SK-N-SH (cell line): Measurements from ENCODE around the gene PAQR7. TPM values are rescaled to one million over a fixed set of nuclear protein-coding genes. Genes with fewer than 3 reads are reported as not detected.

ENCODE experiments used
- CTCF ChIA-PET: fragments of 300-600, 350-600 bp; formaldehyde crosslinking; extraction: SDS; loops from one replicate; lab custom pipeline; 2021; lab: Yijun Ruan, JAX
- POLR2A ChIA-PET: fragments of 350-600 bp; sonication (Branson Sonifier 250); formaldehyde crosslinking; extraction: SDS; loops from one replicate; lab custom pipeline; 2020; ENCODE audit warnings: antibody characterized with exemption, inconsistent platforms; lab: Yijun Ruan, JAX
- DNase-seq: peaks from one replicate; pipeline ENCODE4 v3.0.0; 2012
- H2AFZ ChIP-seq: fragments of 200-600 bp; sonication (generic); 2 replicates; pipeline ENCODE4 v1.8.1; 2016; ENCODE audit warnings: antibody characterized with exemption, mild to moderate bottlenecking, low read depth
- H3F3A ChIP-seq: fragments of 200-600 bp; sonication (generic); replicated peaks from 2 replicates; pipeline ENCODE3; 2016; ENCODE audit warnings: antibody characterized with exemption, mild to moderate bottlenecking; ENCODE audit not compliant: insufficient read depth
- H3K27ac ChIP-seq, 2 experiments: fragments of 200-500 bp in 1 of 2; fragments of 200-600 bp in 1 of 2; sonication (Bioruptor generic) in 1 of 2; sonication (generic), shearing (Covaris generic) in 1 of 2; 2 replicates each; pipeline versions ENCODE4 v1.5.1 to v1.6.1; 2014 to 2016; ENCODE audit warnings: low read depth in 2 of 2, inconsistent platforms in 1 of 2, low read length in 1 of 2, mild to moderate bottlenecking in 1 of 2, mixed read lengths in 1 of 2
- H3K27me3 ChIP-seq: fragments of 200-600 bp; sonication (generic), shearing (Covaris generic); 2 replicates; pipeline ENCODE4 v1.6.1; 2016; ENCODE audit warnings: mixed run types; ENCODE audit not compliant: insufficient read depth
- H3K36me3 ChIP-seq, 2 experiments: fragments of 200-500 bp in 1 of 2; fragments of 200-600 bp in 1 of 2; sonication (Bioruptor generic) in 1 of 2; sonication (generic) in 1 of 2; replicated peaks in 1 of 2; 2 replicates each; pipeline versions ENCODE3 to v1.5.1; 2014 to 2016; ENCODE audit warnings: low read length in 1 of 2, mild to moderate bottlenecking in 1 of 2; ENCODE audit not compliant: insufficient read depth in 2 of 2, control insufficient read depth in 1 of 2
- H3K4me1 ChIP-seq, 2 experiments: fragments of 200-500 bp in 1 of 2; fragments of 200-600 bp in 1 of 2; sonication (Bioruptor generic) in 1 of 2; sonication (generic), shearing (Covaris generic) in 1 of 2; 2 replicates each; pipeline versions ENCODE4 v1.5.1 to v1.6.1; 2014 to 2016; ENCODE audit warnings: low read depth in 1 of 2, low read length in 1 of 2, mixed run types in 1 of 2; ENCODE audit not compliant: insufficient read depth in 2 of 2, control insufficient read depth in 1 of 2
- H3K4me2 ChIP-seq: fragments of 200-600 bp; sonication (generic), shearing (Covaris generic); 2 replicates; pipeline ENCODE4 v1.6.1; 2017; ENCODE audit warnings: mixed run types
- H3K4me3 ChIP-seq, 2 experiments: fragments of 200-500 bp in 1 of 2; fragments of 200-600 bp in 1 of 2; sonication (Bioruptor generic) in 1 of 2; sonication (generic), shearing (Covaris generic) in 1 of 2; 2 replicates each; pipeline versions ENCODE4 v1.5.1 to v1.8.1; 2014 to 2016; ENCODE audit warnings: low read depth in 2 of 2, inconsistent platforms in 1 of 2, low read length in 1 of 2, mild to moderate bottlenecking in 1 of 2, mixed read lengths in 1 of 2, moderate library complexity in 1 of 2
- H3K79me2 ChIP-seq: fragments of 200-600 bp; sonication (generic); 2 replicates; pipeline ENCODE4 v1.8.1; 2017; ENCODE audit warnings: mild to moderate bottlenecking; ENCODE audit not compliant: insufficient read depth
- H3K9ac ChIP-seq: fragments of 200-600 bp; sonication (generic); 2 replicates; pipeline ENCODE4 v1.6.1; 2017; ENCODE audit warnings: mixed run types
- H3K9me2 ChIP-seq: fragments of 200-600 bp; sonication (generic); 2 replicates; pipeline ENCODE4 v1.6.1; 2017; ENCODE audit warnings: mixed run types
- H3K9me3 ChIP-seq: fragments of 200-600 bp; sonication (generic); 2 replicates; pipeline ENCODE4 v1.6.1; 2017; ENCODE audit warnings: mixed run types, mild to moderate bottlenecking, moderate library complexity
- H4K20me1 ChIP-seq: fragments of 200-600 bp; sonication (generic); 2 replicates; pipeline ENCODE4 v1.6.1; 2017; ENCODE audit warnings: mild to moderate bottlenecking, mixed run types; ENCODE audit not compliant: insufficient read depth
- EP300 ChIP-seq, 2 experiments: IDR thresholded peaks; 2 replicates each; pipeline versions ENCODE4 v1.4.0 to v1.6.1; 2012; ENCODE audit warnings: borderline replicate concordance in 1 of 2, low read depth in 1 of 2, low read length in 1 of 2
- GABPA ChIP-seq: IDR thresholded peaks from 2 replicates; pipeline ENCODE4 v1.4.0; 2012; ENCODE audit warnings: low read depth, mild to moderate bottlenecking
- GATA2 ChIP-seq: sonication (generic); formaldehyde crosslinking; IDR thresholded peaks from 2 replicates; pipeline ENCODE4 v1.5.0; 2020; ENCODE audit warnings: mild to moderate bottlenecking, missing genetic modification reagents
- MXI1 ChIP-seq: IDR thresholded peaks from 2 replicates; pipeline ENCODE4 v1.6.1; 2012; ENCODE audit warnings: mild to moderate bottlenecking, low read depth, low read length, improper control_type of control experiment
- NFIC ChIP-seq: IDR thresholded peaks from 2 replicates; pipeline ENCODE4 v1.4.0; 2012; ENCODE audit warnings: borderline replicate concordance
- NRF1 ChIP-seq: IDR thresholded peaks from 2 replicates; pipeline ENCODE4 v1.6.1; 2012; ENCODE audit warnings: low read depth, mild to moderate bottlenecking, low read length
- RCOR1 ChIP-seq: fragments of 150-350 bp; IDR thresholded peaks from 2 replicates; pipeline ENCODE4 v1.6.1; 2017; ENCODE audit warnings: antibody characterized with exemption, low read length
- TCF12 ChIP-seq: IDR thresholded peaks from 2 replicates; pipeline ENCODE4 v1.4.0; 2012
- YY1 ChIP-seq: IDR thresholded peaks from 2 replicates; pipeline ENCODE4 v1.4.0; 2012; ENCODE audit warnings: low read depth, mild to moderate bottlenecking
- WGBS: methylation state at CpG from one replicate; pipeline ENCODE4 v1.1.6; 2017; ENCODE audit warnings: low lambda C conversion rate; 5-methylcytosine and 5-hydroxymethylcytosine counted together
- polyA plus RNA-seq, 3 experiments: library from polyadenylated mRNA; depleted of rRNA; stranded (reverse); fragments of >200 nt; gene quantifications; 2 replicates each; pipeline ENCODE4 v1.2.3, GENCODE V29; 2012
- TF ChIP-seq, protein P1 (sequence below): fragments of 150-350 bp; IDR thresholded peaks from 2 replicates; pipeline ENCODE4 v1.6.1; 2016; ENCODE audit warnings: mild to moderate bottlenecking, low read depth, low read length
- TF ChIP-seq, protein P2 (sequence below): IDR thresholded peaks from 2 replicates; pipeline ENCODE4 v1.4.0; 2012; ENCODE audit warnings: low read depth

Gene PAQR7
- polyA plus RNA-seq, 1 of the 3 experiments (the other 2 are of a cell fraction) = 5.6 TPM

DNA sequence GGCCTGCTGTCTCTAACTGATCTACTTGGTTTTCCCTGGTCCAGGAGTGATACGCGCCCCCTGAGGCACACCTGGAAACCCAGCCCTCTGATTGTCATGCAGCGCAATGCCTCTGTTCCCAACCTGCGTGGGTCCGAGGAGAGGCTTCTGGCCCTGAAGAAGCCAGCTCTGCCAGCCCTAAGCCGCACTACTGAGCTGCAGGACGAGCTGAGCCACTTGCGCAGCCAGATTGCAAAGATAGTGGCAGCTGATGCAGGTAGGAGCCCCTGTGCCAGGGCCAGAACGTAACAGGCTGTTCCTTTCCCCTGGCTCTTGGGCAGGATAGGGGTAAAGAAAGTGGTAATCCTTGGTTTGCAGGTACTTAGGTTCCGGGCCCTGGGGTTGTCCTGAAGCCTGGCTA is 48.9 kb downstream of the PAQR7 start:
- Histone ChIP-seq H3K36me3 (peaks cover 44 to 59% of the 10 kb centered on the region in 2 experiments), H3K9me2 (no peaks in the 10 kb centered on the region)
- WGBS = 95% methylated on average over 9 of the region's 10 CpGs

DNA sequence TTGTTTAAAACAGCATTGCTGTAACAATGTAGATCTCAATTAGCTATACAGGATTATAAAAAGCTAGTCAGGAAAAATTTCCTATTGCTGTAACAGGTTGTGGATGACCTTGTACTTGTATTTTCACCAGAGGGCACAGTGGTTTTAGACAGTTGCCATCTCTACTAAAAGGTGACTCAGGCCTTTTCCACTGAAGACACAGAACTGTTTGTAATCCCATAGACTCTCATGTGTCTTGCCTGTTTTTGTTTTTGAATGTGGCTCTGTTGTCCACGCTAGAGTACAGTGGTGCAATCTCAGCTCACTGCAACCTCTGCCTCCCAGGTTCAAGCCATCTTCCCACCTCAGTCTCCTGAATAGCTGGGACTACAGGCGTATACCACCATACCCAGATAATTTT is 49.9 kb downstream of the PAQR7 start:
- TF ChIP-seq MXI1 = no peak
- TF ChIP-seq GABPA = no peak
- TF ChIP-seq NRF1 = no peak
- TF ChIP-seq, all 33 proteins: peak for 0

More for the DNA sequence above, 48.9 kb downstream of the PAQR7 start:
- Histone ChIP-seq H3K9ac (no peak overlapping the region), H3K4me2 (no peak overlapping the region), H4K20me1 (peaks cover 2% of the 10 kb centered on the region; the same call in 1 of the 2 replicates), H3F3A (no peaks in the 10 kb centered on the region), H3K79me2 (peaks cover 26% of the 10 kb centered on the region), H3K4me3 (no peak overlapping the region), H3K27ac (no peak overlapping the region), H3K4me1 (peaks cover 0 to 3% of the 10 kb centered on the region in 2 experiments; a peak in 1 of 4 replicates), H2AFZ (no peak overlapping the region), H3K27me3 (no peaks in the 10 kb centered on the region), H3K9me3 (no peaks in the 10 kb centered on the region)
- TF ChIP-seq NFIC (no peak), YY1 (no peak), EP300 (IDR thresholded peaks at IDR 0.05; ENCODE audit: borderline replicate concordance in 1 of 2, low read depth in 1 of 2, low read length in 1 of 2) (no peak), GATA2 (no peak), NRF1 (no peak), RCOR1 (no peak), TCF12 (no peak)
- TF ChIP-seq, protein P1, sequence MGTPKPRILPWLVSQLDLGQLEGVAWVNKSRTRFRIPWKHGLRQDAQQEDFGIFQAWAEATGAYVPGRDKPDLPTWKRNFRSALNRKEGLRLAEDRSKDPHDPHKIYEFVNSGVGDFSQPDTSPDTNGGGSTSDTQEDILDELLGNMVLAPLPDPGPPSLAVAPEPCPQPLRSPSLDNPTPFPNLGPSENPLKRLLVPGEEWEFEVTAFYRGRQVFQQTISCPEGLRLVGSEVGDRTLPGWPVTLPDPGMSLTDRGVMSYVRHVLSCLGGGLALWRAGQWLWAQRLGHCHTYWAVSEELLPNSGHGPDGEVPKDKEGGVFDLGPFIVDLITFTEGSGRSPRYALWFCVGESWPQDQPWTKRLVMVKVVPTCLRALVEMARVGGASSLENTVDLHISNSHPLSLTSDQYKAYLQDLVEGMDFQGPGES = no peak
- TF ChIP-seq, protein P2, sequence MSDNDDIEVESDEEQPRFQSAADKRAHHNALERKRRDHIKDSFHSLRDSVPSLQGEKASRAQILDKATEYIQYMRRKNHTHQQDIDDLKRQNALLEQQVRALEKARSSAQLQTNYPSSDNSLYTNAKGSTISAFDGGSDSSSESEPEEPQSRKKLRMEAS = no peak
- CTCF ChIA-PET = interaction anchor here (1.0 to 1.3 kb wide), 3 partner anchors 9 to 306 kb away, joined by 3 to 5 read pairs (median 4); no protein-coding TSS in a partner anchor
- POLR2A ChIA-PET = no interaction called here
- DNase-seq = no peak

More for the DNA sequence above, 49.9 kb downstream of the PAQR7 start:
- H3K9me3 ChIP-seq = no peaks in the 10 kb centered on the region
- H3K4me3 ChIP-seq = no peak overlapping the region
- no peak overlapping the region for H3K9ac ChIP-seq
- POLR2A ChIA-PET = no interaction called here
- H3K4me2 ChIP-seq = no peak overlapping the region
- no peaks in the 10 kb centered on the region for H3K27me3 ChIP-seq
- H4K20me1 ChIP-seq = peaks cover 7% of the 10 kb centered on the region; the same call in 1 of the 2 replicates
- H3K79me2 ChIP-seq = peaks cover 35% of the 10 kb centered on the region
- peaks cover 37 to 49% of the 10 kb centered on the region in 2 experiments for H3K36me3 ChIP-seq
- CTCF ChIA-PET = no interaction called here
- H3K4me1 ChIP-seq = peaks cover 0 to 13% of the 10 kb centered on the region in 2 experiments; a peak in 1 of 4 replicates
- no peaks in the 10 kb centered on the region for H3K9me2 ChIP-seq
- WGBS = 88% methylated on average over 2 of the region's 2 CpGs
- no peak overlapping the region for H2AFZ ChIP-seq
- DNase-seq = no peak
- H3F3A ChIP-seq = no peaks in the 10 kb centered on the region
- H3K27ac ChIP-seq = no peak overlapping the region
